Measurements from ENCODE around the gene CD96.

CD96 gene

DNA sequence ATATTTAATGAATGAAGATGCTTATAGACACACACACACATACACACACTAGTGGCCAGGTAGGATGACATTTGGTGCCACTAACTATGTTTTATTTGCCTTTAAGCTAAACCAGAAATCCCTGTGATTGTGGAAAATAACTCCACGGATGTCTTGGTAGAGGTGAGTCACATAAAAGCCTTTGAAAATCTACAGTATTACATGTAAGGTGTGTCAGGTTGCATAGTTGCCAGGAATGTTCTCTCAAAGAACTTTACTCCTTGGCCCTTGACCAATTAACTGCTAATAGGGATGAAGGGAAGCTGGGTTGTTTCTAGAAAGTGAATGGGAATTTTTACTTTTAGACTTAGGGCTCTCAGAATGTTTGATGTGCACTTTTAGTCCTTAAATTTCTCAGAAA lies 43.2 kb downstream of the CD96 start:
- Histone ChIP-seq H3K4me2 (no peak overlapping the region), H3K9me3 (replicated peaks in 1 of 11) (peaks cover 5 to 53% (median 43%) of the 10 kb centered on the region in 11 experiments; a peak in 20 of 22 replicates), H3K27ac (no peak overlapping the region), H3K36me3 (peaks cover 0 to 87% (median 69%) of the 10 kb centered on the region in 11 experiments; a peak in 17 of 22 replicates), H3K9ac (no peak overlapping the region), H3K27me3 (no peaks in the 10 kb centered on the region), H3K4me3 (no peak overlapping the region), H4K20me1 (no peaks in the 10 kb centered on the region), H3K4me1 (peaks cover 0 to 6% (median 0%) of the 10 kb centered on the region in 10 experiments; a peak in 2 of 20 replicates)
- TF ChIP-seq Cebpa-rat (IDR thresholded peaks at IDR 0.05) = no peak

DNA sequence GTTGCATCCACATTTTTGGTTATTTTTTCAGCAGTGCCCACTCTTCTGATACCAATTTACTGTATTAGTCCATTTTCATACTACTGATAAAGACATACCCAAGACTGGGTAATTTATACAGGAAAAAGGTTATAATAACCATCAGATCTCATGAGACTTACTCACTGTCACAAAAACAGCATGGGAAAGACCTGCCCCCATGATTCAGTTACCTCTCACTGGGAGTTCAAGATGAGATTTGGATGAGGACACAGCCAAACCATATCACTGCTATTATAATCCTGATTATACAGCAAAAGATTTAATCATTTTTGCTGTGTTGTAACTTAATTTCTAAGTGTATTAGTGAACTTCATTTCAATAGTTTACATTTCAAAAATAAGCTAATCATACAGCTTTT lies 46.5 kb downstream of the CD96 start:
- peaks cover 0 to 5% (median 0%) of the 10 kb centered on the region in 10 experiments; a peak in 2 of 20 replicates for H3K4me1 ChIP-seq
- H3K4me3 ChIP-seq = no peak overlapping the region
- no peak for TF ChIP-seq Cebpa-rat (IDR thresholded peaks at IDR 0.05)
- no peaks in the 10 kb centered on the region for H4K20me1 ChIP-seq
- H3K9ac ChIP-seq = no peak overlapping the region
- H3K4me2 ChIP-seq = no peak overlapping the region
- H3K36me3 ChIP-seq = peaks cover 0 to 73% (median 50%) of the 10 kb centered on the region in 11 experiments; a peak in 17 of 22 replicates
- H3K9me3 ChIP-seq (replicated peaks in 1 of 11) = peaks cover 0 to 29% (median 21%) of the 10 kb centered on the region in 11 experiments; a peak in 19 of 22 replicates
- no peak overlapping the region for H3K27ac ChIP-seq
- no peaks in the 10 kb centered on the region for H3K27me3 ChIP-seq

DNA sequence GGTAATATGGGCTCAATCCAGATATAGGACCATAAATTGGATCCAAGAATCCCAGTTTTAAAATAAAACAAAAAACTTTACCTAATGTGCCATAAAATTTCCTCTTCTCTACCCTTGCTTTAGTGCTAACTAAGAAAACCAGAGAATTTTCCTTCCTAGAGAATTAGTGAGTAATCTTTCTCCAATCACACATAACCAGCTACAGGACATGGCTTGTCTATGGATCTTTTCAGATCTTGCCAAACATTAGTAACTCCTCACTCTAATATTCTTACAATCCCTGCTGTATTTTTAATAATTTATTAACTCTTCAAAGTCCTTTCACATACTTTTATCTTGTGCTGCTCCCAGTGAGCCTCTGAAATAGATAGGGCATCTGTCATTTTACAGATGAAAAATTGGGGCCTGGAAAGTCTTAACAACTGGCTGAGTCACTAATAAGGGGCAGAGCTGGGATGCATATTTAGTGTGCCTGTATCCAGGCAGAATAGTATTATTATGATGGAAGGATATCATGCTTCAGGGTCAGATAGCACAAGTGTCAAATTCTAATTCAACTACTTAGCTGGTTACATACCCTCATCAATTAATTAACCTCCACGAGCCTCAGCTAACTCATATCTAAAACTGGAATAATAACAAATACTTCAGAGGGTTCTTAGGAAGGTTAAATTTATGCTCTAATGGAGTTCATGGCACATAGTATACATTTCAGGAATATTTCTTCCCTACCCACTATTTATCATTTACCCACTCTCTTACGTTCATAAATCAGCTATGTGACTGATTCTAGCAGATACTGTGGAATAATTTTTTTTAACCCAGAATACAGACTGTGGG lies 47.5 kb downstream of the CD96 start:
- Histone ChIP-seq H3K4me2 (no peak overlapping the region), H3K4me1 (0 out of 20 replicates have a peak, but pooled peaks cover 0 to 5% (median 0%) of the 10 kb centered on the region in 10 experiments), H3K27me3 (no peaks in the 10 kb centered on the region), H4K20me1 (no peaks in the 10 kb centered on the region), H3K4me3 (no peak overlapping the region), H3K9me3 (replicated peaks in 1 of 11) (peaks cover 0 to 24% (median 15%) of the 10 kb centered on the region in 11 experiments; a peak in 15 of 22 replicates), H3K27ac (no peak overlapping the region), H3K9ac (no peak overlapping the region), H3K36me3 (peaks cover 0 to 71% (median 46%) of the 10 kb centered on the region in 11 experiments; a peak in 17 of 22 replicates)
- no peak for TF ChIP-seq Cebpa-rat (IDR thresholded peaks at IDR 0.05)

DNA sequence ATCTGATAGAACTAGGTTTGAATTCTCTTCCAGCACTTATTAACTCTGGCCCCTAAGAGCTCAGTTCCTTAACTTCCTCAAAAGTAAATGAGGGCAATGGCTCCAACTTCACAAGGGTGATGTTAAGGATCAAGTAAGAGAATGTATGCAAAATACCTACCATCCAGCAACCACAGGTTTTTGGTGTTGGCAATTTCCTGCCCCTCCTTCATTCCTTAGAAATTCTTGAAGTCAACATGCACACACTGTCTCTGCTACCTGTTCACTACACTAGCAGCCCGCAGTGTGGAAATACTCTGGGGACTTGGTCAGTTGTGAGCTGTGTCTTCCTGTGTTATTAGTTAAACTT lies 48.1 kb downstream of the CD96 start:
- Histone ChIP-seq H3K27me3 (no peaks in the 10 kb centered on the region), H3K27ac (no peak overlapping the region), H3K36me3 (peaks cover 0 to 71% (median 46%) of the 10 kb centered on the region in 11 experiments; a peak in 17 of 22 replicates), H3K4me2 (no peak overlapping the region; a peak in 1 of 22 replicates), H3K4me3 (no peak overlapping the region), H3K9me3 (replicated peaks in 1 of 11) (peaks cover 0 to 24% (median 13%) of the 10 kb centered on the region in 11 experiments; a peak in 15 of 22 replicates), H4K20me1 (no peaks in the 10 kb centered on the region), H3K9ac (no peak overlapping the region), H3K4me1 (0 out of 20 replicates have a peak, but pooled peaks cover 0 to 5% (median 0%) of the 10 kb centered on the region in 10 experiments)
- TF ChIP-seq Cebpa-rat (IDR thresholded peaks at IDR 0.05) = no peak

DNA sequence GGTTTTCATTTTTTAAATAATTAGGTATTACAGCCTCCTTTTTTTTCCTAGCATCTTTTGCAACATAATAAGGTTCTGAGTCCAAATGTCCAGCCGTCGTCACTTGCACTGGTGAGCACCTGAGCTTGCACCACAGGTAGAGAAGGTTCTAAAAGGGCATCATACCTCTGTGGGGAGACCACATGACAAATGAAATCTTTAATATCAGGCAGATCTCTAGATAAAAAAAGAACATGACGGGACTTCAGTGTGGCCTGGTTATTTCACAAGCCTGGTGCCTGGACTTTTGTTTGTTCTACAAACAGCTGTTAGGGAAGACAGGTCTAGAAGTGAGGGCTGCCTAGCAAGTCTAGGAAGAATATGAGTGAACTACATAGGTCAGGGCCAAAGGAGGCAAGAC lies 49.6 kb downstream of the CD96 start:
- Histone ChIP-seq H3K27ac (no peak overlapping the region), H3K4me1 (0 out of 20 replicates have a peak, but pooled peaks cover 0 to 5% (median 0%) of the 10 kb centered on the region in 10 experiments), H3K36me3 (peaks cover 0 to 62% (median 35%) of the 10 kb centered on the region in 11 experiments; a peak in 15 of 22 replicates), H4K20me1 (no peaks in the 10 kb centered on the region), H3K27me3 (no peaks in the 10 kb centered on the region), H3K9ac (no peak overlapping the region), H3K4me2 (no peak overlapping the region), H3K4me3 (no peak overlapping the region), H3K9me3 (replicated peaks in 1 of 11) (peaks cover 0 to 12% (median 5%) of the 10 kb centered on the region in 11 experiments; a peak in 13 of 22 replicates)
- no peak for TF ChIP-seq Cebpa-rat (IDR thresholded peaks at IDR 0.05)

DNA sequence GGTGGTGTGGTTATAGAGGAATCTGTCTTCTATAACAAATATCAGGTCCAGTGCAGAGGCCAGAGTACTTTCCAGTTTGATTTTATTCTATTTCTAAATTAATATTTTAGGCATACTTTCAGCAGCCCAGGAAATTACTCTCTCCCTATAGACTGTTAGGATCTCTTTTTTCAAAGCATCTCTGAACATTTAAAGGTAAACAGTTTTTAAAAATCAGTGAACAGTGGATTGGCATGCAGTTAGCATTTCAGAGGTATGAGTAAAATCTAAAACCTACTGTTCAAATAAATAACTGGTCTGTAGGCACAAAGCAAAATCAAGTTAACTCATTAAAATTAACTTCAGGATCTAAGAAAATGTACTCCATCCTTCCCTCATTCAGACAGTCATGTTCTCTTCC lies 50.1 kb downstream of the CD96 start:
- Histone ChIP-seq H3K4me1 (0 out of 20 replicates have a peak, but pooled peaks cover 0 to 5% (median 0%) of the 10 kb centered on the region in 10 experiments), H4K20me1 (no peaks in the 10 kb centered on the region), H3K27ac (no peak overlapping the region), H3K9ac (no peak overlapping the region), H3K4me3 (no peak overlapping the region), H3K4me2 (no peak overlapping the region), H3K9me3 (replicated peaks in 1 of 11) (peaks cover 0 to 7% (median 0%) of the 10 kb centered on the region in 11 experiments; a peak in 6 of 22 replicates), H3K27me3 (no peaks in the 10 kb centered on the region), H3K36me3 (peaks cover 0 to 57% (median 33%) of the 10 kb centered on the region in 11 experiments; a peak in 15 of 22 replicates)
- TF ChIP-seq Cebpa-rat (IDR thresholded peaks at IDR 0.05) = no peak

DNA sequence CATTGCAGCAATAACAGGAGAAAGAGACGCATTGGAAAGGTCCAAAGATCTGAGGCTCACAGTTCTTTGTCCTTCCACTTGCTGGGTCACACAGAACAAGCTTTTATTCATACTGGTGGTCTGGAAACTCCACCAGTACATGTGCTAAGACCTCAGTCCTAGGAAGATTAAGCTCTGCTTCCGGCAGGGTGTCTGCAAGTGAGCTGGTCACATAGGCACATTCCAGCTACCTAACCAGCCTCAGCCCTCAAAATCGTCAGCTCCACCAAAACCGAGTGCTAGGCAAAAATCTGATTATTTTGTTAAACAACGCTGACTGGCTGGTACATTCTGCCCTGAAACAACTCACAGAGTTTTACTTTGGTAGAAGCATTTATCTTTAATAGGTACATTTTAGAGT lies 50.9 kb downstream of the CD96 start:
- TF ChIP-seq Cebpa-rat (IDR thresholded peaks at IDR 0.05) = no peak
- Histone ChIP-seq H3K9me3 (replicated peaks in 1 of 11) (no peaks in the 10 kb centered on the region), H3K9ac (no peak overlapping the region), H4K20me1 (no peaks in the 10 kb centered on the region), H3K4me3 (no peak overlapping the region), H3K27ac (no peak overlapping the region), H3K4me1 (0 out of 20 replicates have a peak, but pooled peaks cover 0 to 5% (median 0%) of the 10 kb centered on the region in 10 experiments), H3K27me3 (no peaks in the 10 kb centered on the region), H3K36me3 (peaks cover 0 to 55% (median 27%) of the 10 kb centered on the region in 11 experiments; a peak in 13 of 22 replicates), H3K4me2 (no peak overlapping the region)

DNA sequence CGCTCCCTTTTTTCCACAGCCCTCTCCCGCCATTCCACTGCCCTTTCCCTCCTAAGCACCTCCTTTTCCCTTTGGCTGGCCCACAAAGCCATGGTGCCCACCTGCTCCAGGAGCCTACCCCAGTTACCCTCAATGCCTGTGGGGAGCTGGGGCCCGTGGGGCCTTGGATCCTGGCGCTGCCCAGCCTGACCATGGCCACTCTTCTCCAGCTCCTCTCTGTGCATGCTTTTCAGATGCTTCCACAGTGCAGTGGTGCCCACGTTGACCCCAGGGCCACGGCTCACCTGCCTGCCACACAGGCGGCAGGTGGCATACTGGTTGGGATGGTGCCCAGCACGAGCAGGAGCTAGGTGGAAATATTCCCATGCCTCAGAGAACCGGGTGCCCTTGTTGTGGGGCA lies 51.7 kb downstream of the CD96 start:
- Histone ChIP-seq H3K27me3 (no peaks in the 10 kb centered on the region), H3K4me1 (0 out of 20 replicates have a peak, but pooled peaks cover 0 to 5% (median 0%) of the 10 kb centered on the region in 10 experiments), H3K9me3 (replicated peaks in 1 of 11) (no peaks in the 10 kb centered on the region), H3K36me3 (peaks cover 0 to 61% (median 30%) of the 10 kb centered on the region in 11 experiments; a peak in 13 of 22 replicates), H3K9ac (no peak overlapping the region), H3K4me3 (no peak overlapping the region), H3K27ac (no peak overlapping the region), H4K20me1 (no peaks in the 10 kb centered on the region), H3K4me2 (no peak overlapping the region)
- TF ChIP-seq Cebpa-rat (IDR thresholded peaks at IDR 0.05) = no peak

DNA sequence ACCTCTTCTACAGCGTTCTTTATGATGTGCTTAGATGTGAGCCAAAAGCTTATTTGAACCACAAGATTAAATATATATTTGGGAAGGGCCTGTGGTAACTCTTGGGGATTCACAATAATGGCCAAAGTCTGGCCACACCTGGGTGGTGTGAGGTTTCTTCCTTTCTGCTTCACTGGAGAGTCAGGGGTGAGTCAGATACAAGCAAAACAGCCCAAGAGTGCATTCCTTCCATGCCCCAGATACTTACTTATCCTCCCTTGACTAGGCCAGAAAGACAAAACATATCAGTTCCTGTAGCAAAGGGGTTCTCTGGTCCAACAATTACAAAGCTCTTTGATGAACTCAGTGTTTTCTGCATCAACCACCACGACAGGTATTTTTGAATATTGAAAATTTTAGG lies 52.2 kb downstream of the CD96 start:
- peaks cover 0 to 65% (median 34%) of the 10 kb centered on the region in 11 experiments; a peak in 13 of 22 replicates for H3K36me3 ChIP-seq
- H4K20me1 ChIP-seq = no peaks in the 10 kb centered on the region
- H3K4me3 ChIP-seq = no peak overlapping the region
- no peak overlapping the region for H3K27ac ChIP-seq
- no peaks in the 10 kb centered on the region for H3K9me3 ChIP-seq (replicated peaks in 1 of 11)
- no peaks in the 10 kb centered on the region for H3K27me3 ChIP-seq
- no peak overlapping the region for H3K4me2 ChIP-seq
- TF ChIP-seq Cebpa-rat (IDR thresholded peaks at IDR 0.05) = no peak
- H3K4me1 ChIP-seq = 0 out of 20 replicates have a peak, but pooled peaks cover 0 to 5% (median 0%) of the 10 kb centered on the region in 10 experiments
- H3K9ac ChIP-seq = no peak overlapping the region
